Measurements from ENCODE around the gene RWDD1. TPM values are rescaled to one million over a fixed set of nuclear protein-coding genes. Genes with fewer than 3 reads are reported as not detected.

RWDD1 gene
- polyA plus RNA-seq, 1 of the 3 experiments (the other 2 are of a cell fraction) = 17.7 TPM

DNA sequence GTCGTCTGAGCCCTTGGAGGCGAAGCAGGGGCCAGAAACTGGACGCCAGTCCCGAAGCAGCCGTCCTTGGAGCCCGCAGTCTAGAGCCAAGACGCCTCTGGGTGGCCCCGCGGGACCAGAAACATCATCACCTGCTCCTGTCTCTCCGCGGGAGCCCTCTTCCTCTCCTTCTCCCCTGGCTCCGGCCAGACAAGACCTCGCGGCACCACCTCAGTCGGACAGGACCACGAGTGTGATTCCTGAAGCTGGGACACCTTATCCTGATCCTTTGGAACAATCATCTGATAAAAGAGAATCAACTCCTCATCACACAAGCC lies 45.4 kb downstream of the RWDD1 start (continued):
- TF ChIP-seq, protein P1, sequence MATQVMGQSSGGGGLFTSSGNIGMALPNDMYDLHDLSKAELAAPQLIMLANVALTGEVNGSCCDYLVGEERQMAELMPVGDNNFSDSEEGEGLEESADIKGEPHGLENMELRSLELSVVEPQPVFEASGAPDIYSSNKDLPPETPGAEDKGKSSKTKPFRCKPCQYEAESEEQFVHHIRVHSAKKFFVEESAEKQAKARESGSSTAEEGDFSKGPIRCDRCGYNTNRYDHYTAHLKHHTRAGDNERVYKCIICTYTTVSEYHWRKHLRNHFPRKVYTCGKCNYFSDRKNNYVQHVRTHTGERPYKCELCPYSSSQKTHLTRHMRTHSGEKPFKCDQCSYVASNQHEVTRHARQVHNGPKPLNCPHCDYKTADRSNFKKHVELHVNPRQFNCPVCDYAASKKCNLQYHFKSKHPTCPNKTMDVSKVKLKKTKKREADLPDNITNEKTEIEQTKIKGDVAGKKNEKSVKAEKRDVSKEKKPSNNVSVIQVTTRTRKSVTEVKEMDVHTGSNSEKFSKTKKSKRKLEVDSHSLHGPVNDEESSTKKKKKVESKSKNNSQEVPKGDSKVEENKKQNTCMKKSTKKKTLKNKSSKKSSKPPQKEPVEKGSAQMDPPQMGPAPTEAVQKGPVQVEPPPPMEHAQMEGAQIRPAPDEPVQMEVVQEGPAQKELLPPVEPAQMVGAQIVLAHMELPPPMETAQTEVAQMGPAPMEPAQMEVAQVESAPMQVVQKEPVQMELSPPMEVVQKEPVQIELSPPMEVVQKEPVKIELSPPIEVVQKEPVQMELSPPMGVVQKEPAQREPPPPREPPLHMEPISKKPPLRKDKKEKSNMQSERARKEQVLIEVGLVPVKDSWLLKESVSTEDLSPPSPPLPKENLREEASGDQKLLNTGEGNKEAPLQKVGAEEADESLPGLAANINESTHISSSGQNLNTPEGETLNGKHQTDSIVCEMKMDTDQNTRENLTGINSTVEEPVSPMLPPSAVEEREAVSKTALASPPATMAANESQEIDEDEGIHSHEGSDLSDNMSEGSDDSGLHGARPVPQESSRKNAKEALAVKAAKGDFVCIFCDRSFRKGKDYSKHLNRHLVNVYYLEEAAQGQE (IDR thresholded peaks at IDR 0.05; ENCODE audit: low read depth, low read length) = no peak

DNA sequence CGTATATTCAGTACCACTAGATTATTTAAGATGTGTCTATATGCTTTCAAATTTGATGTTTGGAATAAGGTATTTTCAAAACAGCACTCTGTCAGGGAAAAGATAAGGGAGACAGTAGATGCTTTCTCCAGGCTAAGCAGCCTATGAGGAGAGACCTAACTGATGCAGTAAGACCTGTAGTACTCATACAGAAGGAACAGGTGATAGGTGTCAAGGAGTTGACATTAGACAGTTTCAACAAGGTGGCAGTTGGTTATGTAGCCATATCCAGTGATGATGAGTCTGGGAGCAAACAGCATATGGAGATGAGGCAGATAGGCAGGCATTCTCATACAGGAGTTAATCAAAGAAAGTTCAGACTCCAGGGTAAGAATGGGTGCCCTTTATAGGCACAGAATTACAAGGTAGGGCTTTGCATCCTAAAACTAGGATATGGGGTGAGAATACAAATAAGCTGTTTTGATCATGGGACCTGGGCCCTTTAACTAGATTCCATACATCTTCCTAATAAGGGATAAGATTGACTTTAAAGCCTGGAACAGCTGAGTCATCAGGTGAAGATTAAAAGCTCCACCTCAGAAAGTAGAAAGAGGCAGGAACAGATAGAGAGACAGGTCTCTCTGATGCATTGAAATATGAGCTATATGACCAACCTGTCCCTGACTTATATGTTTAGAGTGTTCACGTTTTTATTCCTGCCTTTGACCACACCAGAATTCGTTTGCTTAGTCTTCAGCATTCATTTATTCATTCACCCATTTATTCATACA lies 52.9 kb downstream of the RWDD1 start:
- Histone ChIP-seq H3K27ac (ENCODE audit: low read depth in 2 of 2, low read length in 1 of 2) (no peak overlapping the region), H2AFZ (ENCODE audit: low read depth) (no peak overlapping the region), H3K4me2 (no peak overlapping the region), H3K4me1 (ENCODE audit: control insufficient read depth in 1 of 2, insufficient read depth in 2 of 2, low read depth in 1 of 2, low read length in 1 of 2) (no peaks in the 10 kb centered on the region), H3K9ac (no peak overlapping the region), H3K9me2 (no peaks in the 10 kb centered on the region), H3F3A (replicated peaks; ENCODE audit: insufficient read depth) (peaks cover 5% of the 10 kb centered on the region), H3K79me2 (ENCODE audit: insufficient read depth) (no peaks in the 10 kb centered on the region), H3K36me3 (replicated peaks in 1 of 2; ENCODE audit: control insufficient read depth in 1 of 2, insufficient read depth in 2 of 2, low read length in 1 of 2) (peaks cover 0 to 2% of the 10 kb centered on the region in 2 experiments), H3K9me3 (no peaks in the 10 kb centered on the region), H3K4me3 (ENCODE audit: low read depth in 2 of 2, low read length in 1 of 2) (no peak overlapping the region), H4K20me1 (ENCODE audit: insufficient read depth) (no peaks in the 10 kb centered on the region), H3K27me3 (ENCODE audit: insufficient read depth) (no peaks in the 10 kb centered on the region)
- DNase-seq = no peak
- TF ChIP-seq RFX5 (IDR thresholded peaks at IDR 0.05; ENCODE audit: low read length) (no peak), TCF12 (IDR thresholded peaks at IDR 0.05) (no peak), NFIC (IDR thresholded peaks at IDR 0.05; ENCODE audit: borderline replicate concordance) (no peak), RCOR1 (IDR thresholded peaks at IDR 0.05; ENCODE audit: low read length) (no peak), GABPA (IDR thresholded peaks at IDR 0.05; ENCODE audit: low read depth) (no peak), EP300 (IDR thresholded peaks at IDR 0.05; ENCODE audit: borderline replicate concordance in 1 of 2, low read depth in 1 of 2, low read length in 1 of 2) (no peak), TAF1 (IDR thresholded peaks at IDR 0.05; ENCODE audit: borderline replicate concordance, low read depth, low read length) (no peak), RXRA (IDR thresholded peaks at IDR 0.05; ENCODE audit: borderline replicate concordance, low read depth) (no peak), YY1 (IDR thresholded peaks at IDR 0.05; ENCODE audit: low read depth) (no peak), MEF2A (IDR thresholded peaks at IDR 0.05; ENCODE audit: borderline replicate concordance, low read depth) (no peak), CHD2 (IDR thresholded peaks at IDR 0.05; ENCODE audit: low read length, partially characterized antibody) (no peak)
- TF ChIP-seq, protein P2, sequence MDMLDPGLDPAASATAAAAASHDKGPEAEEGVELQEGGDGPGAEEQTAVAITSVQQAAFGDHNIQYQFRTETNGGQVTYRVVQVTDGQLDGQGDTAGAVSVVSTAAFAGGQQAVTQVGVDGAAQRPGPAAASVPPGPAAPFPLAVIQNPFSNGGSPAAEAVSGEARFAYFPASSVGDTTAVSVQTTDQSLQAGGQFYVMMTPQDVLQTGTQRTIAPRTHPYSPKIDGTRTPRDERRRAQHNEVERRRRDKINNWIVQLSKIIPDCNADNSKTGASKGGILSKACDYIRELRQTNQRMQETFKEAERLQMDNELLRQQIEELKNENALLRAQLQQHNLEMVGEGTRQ (IDR thresholded peaks at IDR 0.05; ENCODE audit: borderline replicate concordance, low read depth, low read length) = no peak
- TF ChIP-seq, protein P3, sequence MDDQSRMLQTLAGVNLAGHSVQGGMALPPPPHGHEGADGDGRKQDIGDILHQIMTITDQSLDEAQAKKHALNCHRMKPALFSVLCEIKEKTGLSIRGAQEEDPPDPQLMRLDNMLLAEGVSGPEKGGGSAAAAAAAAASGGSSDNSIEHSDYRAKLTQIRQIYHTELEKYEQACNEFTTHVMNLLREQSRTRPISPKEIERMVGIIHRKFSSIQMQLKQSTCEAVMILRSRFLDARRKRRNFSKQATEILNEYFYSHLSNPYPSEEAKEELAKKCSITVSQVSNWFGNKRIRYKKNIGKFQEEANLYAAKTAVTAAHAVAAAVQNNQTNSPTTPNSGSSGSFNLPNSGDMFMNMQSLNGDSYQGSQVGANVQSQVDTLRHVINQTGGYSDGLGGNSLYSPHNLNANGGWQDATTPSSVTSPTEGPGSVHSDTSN (IDR thresholded peaks at IDR 0.05) = no peak
- TF ChIP-seq, protein P4, sequence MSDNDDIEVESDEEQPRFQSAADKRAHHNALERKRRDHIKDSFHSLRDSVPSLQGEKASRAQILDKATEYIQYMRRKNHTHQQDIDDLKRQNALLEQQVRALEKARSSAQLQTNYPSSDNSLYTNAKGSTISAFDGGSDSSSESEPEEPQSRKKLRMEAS (IDR thresholded peaks at IDR 0.05; ENCODE audit: low read depth) = no peak
- TF ChIP-seq, protein P5, sequence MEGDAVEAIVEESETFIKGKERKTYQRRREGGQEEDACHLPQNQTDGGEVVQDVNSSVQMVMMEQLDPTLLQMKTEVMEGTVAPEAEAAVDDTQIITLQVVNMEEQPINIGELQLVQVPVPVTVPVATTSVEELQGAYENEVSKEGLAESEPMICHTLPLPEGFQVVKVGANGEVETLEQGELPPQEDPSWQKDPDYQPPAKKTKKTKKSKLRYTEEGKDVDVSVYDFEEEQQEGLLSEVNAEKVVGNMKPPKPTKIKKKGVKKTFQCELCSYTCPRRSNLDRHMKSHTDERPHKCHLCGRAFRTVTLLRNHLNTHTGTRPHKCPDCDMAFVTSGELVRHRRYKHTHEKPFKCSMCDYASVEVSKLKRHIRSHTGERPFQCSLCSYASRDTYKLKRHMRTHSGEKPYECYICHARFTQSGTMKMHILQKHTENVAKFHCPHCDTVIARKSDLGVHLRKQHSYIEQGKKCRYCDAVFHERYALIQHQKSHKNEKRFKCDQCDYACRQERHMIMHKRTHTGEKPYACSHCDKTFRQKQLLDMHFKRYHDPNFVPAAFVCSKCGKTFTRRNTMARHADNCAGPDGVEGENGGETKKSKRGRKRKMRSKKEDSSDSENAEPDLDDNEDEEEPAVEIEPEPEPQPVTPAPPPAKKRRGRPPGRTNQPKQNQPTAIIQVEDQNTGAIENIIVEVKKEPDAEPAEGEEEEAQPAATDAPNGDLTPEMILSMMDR (IDR thresholded peaks at IDR 0.05) = no peak
- ChIA-PET CTCF (interaction anchor here (1.0 to 1.1 kb wide), 2 partner anchors 40 to 356 kb away, joined by 3 read pairs; no protein-coding TSS in a partner anchor), POLR2A (no interaction called here)
- WGBS (ENCODE audit: low lambda C conversion rate) = 48% methylated on average over 3 of the region's 3 CpGs
